Heart left ventricle (tissue), 13 donors: Measurements from ENCODE around the gene FER.

Source experiments
- CTCF ChIP-seq, 12 donors: fragments of 200-600 bp; sonication (generic) in 4 of 12; IDR thresholded peaks; one replicate each; pipeline versions ENCODE4 v1.5.0 to v1.8.0; 2018 to 2022; ENCODE audit warnings: antibody characterized with exemption in 12 of 12, mild to moderate bottlenecking in 5 of 12
- POLR2A ChIP-seq, 2 donors: fragments of 450-650 bp; IDR thresholded peaks; one replicate each; pipeline ENCODE4 v1.6.1; 2017; ENCODE audit warnings: antibody characterized with exemption in 2 of 2, mild to moderate bottlenecking in 2 of 2, moderate library complexity in 2 of 2
- donor health status: ischemic (EF 13 %, LVEDD 7.1; RV severe dilation, severe dysfunction).
- donor health status: DM: no; HTN: yes; CAD: no.
- donor health status: DM: no; HTN: no; CAD: no.
- donor health status: ischemic (EF 25% LVEDD 6.9; RV normal size, moderate dysfunction).
- donor health status: ischemic (EF 25% LVEDD 5.7; RV mildly dilated, moderate dysfunction).
- donor health status: ischemic (EF 35%, LVEDD 5.7; RV mildly dilated, moderate dysfunction).
- donor health status: nonischemic (EF 11% LVEDD 7.7; RV severe dilation, severe dysfunction).
- donor health status: DM: yes; HTN: yes; CAD: no.
- donor health status: PGD.
- donor health status: ischemic (EF 29% LVEDD 5.4; RV normal size, mild dysfunction).
- donor health status: nonischemic (EF 23%, LVEDD 6.1; RV moderate dilation, normal function).

- no peak for TF ChIP-seq POLR2A (IDR thresholded peaks at IDR 0.05)
- no peak for TF ChIP-seq CTCF (IDR thresholded peaks at IDR 0.05)
These were observed 378.8 kb downstream of the FER start for GRCh38 chr5:109126481-109126880.
